Panc1 (cell line): ENCODE results near the gene TRIM33. TPM values are rescaled to one million over a fixed set of nuclear protein-coding genes. Genes with fewer than 3 reads are reported as not detected.

Source experiments
- ATAC-seq: fragments of 200-7000 bp; cut with Tn5 transposase; 2 replicates; pipeline ENCODE4 v1.9.1; 2020; ENCODE audit warnings: mild to moderate bottlenecking, moderate library complexity
- BruUV-seq: library from RNA; stranded (reverse); fragments of 400-500 nt; replicated peaks from 2 replicates; lab custom pipeline; 2021; lab: Mats Ljungman, UMichigan
- CTCF ChIA-PET: fragments of 300-600 bp; sonication (Branson Sonifier 250); formaldehyde crosslinking; loops from one replicate; lab custom pipeline; 2022; ENCODE audit warnings: antibody characterized with exemption; lab: Charles Lee
- POLR2A ChIA-PET: fragments of 300-600 bp; sonication (Branson Sonifier 250); formaldehyde crosslinking; loops from one replicate; lab custom pipeline; 2022; ENCODE audit warnings: antibody characterized with exemption; lab: Charles Lee
- DNase-seq: peaks from one replicate; pipeline ENCODE4 v3.0.0-alpha.2; 2010; ENCODE audit warnings: low read depth, low spot score
- H3K27ac ChIP-seq: 2 replicates; pipeline ENCODE4 v1.5.1; 2011; ENCODE audit warnings: mild to moderate bottlenecking, low read length, inconsistent platforms
- H3K27me3 ChIP-seq: fragments of 200-500 bp; sonication (Bioruptor generic); 2 replicates; pipeline ENCODE4 v1.6.0; 2014; ENCODE audit warnings: low read length, inconsistent platforms; ENCODE audit not compliant: control insufficient read depth, insufficient read depth
- H3K36me3 ChIP-seq: fragments of 200-500 bp; sonication (Bioruptor generic); 2 replicates; pipeline ENCODE4 v1.5.1; 2014; ENCODE audit warnings: inconsistent platforms, mild to moderate bottlenecking, low read length, moderate library complexity; ENCODE audit not compliant: control insufficient read depth, insufficient read depth
- H3K4me1 ChIP-seq: 2 replicates; pipeline ENCODE4 v1.5.1; 2011; ENCODE audit warnings: inconsistent platforms, mild to moderate bottlenecking, low read length, moderate library complexity; ENCODE audit not compliant: control insufficient read depth, insufficient read depth
- H3K4me3 ChIP-seq, 2 experiments: 2 replicates each; pipeline ENCODE4 v1.5.1; 2011 to 2012; ENCODE audit warnings: low read depth in 2 of 2, low read length in 2 of 2, mild to moderate bottlenecking in 2 of 2, inconsistent platforms in 1 of 2, moderate library complexity in 1 of 2
- H3K9me3 ChIP-seq: fragments of 200-500 bp; sonication (Bioruptor generic); 2 replicates; pipeline ENCODE4 v1.5.1; 2014; ENCODE audit warnings: low read depth, mild to moderate bottlenecking, inconsistent platforms, low read length, moderate library complexity; ENCODE audit not compliant: control insufficient read depth, insufficient read depth
- POLR2AphosphoS5 ChIP-seq: IDR thresholded peaks from 2 replicates; pipeline ENCODE4 v1.6.1; 2012; ENCODE audit warnings: mild to moderate bottlenecking, low read depth, low read length, moderate library complexity
- REST ChIP-seq, 2 experiments: IDR thresholded peaks; 2 replicates each; pipeline ENCODE4 v1.6.1; 2011 to 2012; ENCODE audit warnings: low read depth in 2 of 2, control low read depth in 1 of 2, low read length in 1 of 2, mild to moderate bottlenecking in 1 of 2, moderate library complexity in 1 of 2; ENCODE audit not compliant: insufficient read depth in 1 of 2
- SIN3A ChIP-seq: IDR thresholded peaks from 2 replicates; pipeline ENCODE4 v1.6.1; 2012; ENCODE audit warnings: low read depth, mild to moderate bottlenecking, low read length, moderate library complexity, borderline replicate concordance; ENCODE audit not compliant: insufficient read depth
- TCF7L2 ChIP-seq: IDR thresholded peaks from 2 replicates; pipeline ENCODE4 v1.6.1; 2011; ENCODE audit warnings: mild to moderate bottlenecking, low read depth, low read length, inconsistent platforms
- in situ Hi-C: cut with HindIII; loops from 2 replicates; pipeline ENCODE4 v1.10.0; 2016; ENCODE audit warnings: low sequenced_read_pairs, low pct_unique_long_range_greater_than_20kb
- intact Hi-C: fragments of 100-400 bp; cut with micrococcal nuclease; formaldehyde crosslinking; loops from one replicate; pipeline ENCODE4 v1.10.0; 2022; ENCODE audit not compliant: unreplicated experiment
- total RNA-seq: library from RNA; stranded (reverse); gene quantifications from one replicate; pipeline ENCODE4 v1.2.1, GENCODE V29; 2021; ENCODE audit not compliant: unreplicated experiment
- TF ChIP-seq, protein P1 (sequence below): fragments of 450-650 bp; IDR thresholded peaks from 2 replicates; pipeline ENCODE4 v1.5.1; 2017; ENCODE audit warnings: mild to moderate bottlenecking

Gene TRIM33
- total RNA-seq, 1 experiment from 2014 or later: 22.2 TPM

DNA sequence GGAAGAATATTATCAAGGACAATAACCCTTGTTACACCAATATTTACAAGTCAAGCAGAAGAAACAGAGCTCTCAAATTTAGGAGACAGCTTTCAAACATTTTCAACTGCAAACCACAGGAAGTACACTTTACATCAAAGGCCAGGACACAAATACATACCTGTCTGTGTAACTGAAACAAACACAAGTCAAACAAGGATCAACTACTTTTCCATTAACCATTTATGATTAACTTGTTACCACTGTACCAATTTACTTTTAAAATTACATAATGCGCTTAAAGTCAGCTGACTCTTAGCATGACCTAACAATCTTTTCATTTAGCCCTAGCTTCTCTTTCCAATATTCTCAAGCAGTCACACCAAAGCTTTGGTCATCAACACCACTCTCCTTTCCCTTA lies 43.5 kb downstream of the TRIM33 start:
- no peaks in the 10 kb centered on the region for H3K27me3 ChIP-seq
- in situ Hi-C loops: no loop called here
- peaks cover 2% of the 10 kb centered on the region; the same call in 1 of the 2 replicates for H3K4me1 ChIP-seq
- DNase-seq: no peak
- H3K4me3 ChIP-seq: no peak overlapping the region
- intact Hi-C loops: no loop called here
- no peak for ATAC-seq
- no peak for TF ChIP-seq POLR2AphosphoS5
- no TSS peak for BruUV-seq
- H3K27ac ChIP-seq: no peak overlapping the region
- no peaks in the 10 kb centered on the region; the same call in 1 of the 2 replicates for H3K36me3 ChIP-seq
- POLR2A ChIA-PET: no interaction called here
- no peaks in the 10 kb centered on the region for H3K9me3 ChIP-seq
- CTCF ChIA-PET: no interaction called here

DNA sequence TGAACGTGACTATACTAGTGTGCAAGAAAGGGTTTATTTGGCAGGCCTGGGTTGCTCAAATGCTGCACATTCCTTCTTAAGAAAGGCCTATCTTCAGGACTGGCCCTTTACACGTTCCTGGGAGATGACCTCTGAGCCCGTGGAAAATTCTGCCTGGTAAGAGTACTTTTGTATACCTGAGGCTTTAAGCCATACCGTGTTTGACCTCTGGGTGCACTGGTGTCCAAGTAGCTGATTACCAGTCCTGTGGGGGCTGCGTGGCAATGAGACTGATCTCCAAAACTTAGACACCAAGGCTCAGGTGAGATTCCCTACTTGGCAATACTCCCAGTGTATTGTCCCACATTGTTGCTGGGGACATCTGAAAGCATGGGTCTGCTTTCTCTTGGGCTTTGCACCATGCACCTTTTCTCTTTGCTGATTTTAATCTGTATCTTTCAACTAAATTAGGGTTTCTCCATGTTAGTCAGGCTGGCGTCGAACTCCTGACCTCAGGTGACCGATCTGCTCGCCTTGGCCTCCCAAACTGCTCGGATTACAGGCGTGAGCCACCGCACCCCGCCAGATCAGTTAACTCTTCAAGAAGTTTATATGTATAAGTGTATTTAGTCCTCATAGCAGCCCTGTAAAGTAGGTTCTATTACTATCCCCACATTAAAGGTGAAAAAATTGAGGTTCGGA lies 44.5 kb downstream of the TRIM33 start:
- no peak overlapping the region for H3K4me3 ChIP-seq
- CTCF ChIA-PET: no interaction called here
- H3K27me3 ChIP-seq: no peaks in the 10 kb centered on the region
- in situ Hi-C loops: no loop called here
- no peaks in the 10 kb centered on the region for H3K9me3 ChIP-seq
- DNase-seq: no peak
- intact Hi-C loops: no loop called here
- no TSS peak for BruUV-seq
- no peak for TF ChIP-seq TCF7L2
- TF ChIP-seq, protein P1, sequence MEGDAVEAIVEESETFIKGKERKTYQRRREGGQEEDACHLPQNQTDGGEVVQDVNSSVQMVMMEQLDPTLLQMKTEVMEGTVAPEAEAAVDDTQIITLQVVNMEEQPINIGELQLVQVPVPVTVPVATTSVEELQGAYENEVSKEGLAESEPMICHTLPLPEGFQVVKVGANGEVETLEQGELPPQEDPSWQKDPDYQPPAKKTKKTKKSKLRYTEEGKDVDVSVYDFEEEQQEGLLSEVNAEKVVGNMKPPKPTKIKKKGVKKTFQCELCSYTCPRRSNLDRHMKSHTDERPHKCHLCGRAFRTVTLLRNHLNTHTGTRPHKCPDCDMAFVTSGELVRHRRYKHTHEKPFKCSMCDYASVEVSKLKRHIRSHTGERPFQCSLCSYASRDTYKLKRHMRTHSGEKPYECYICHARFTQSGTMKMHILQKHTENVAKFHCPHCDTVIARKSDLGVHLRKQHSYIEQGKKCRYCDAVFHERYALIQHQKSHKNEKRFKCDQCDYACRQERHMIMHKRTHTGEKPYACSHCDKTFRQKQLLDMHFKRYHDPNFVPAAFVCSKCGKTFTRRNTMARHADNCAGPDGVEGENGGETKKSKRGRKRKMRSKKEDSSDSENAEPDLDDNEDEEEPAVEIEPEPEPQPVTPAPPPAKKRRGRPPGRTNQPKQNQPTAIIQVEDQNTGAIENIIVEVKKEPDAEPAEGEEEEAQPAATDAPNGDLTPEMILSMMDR: no peak
- TF ChIP-seq REST (IDR thresholded peaks at IDR 0.05; ENCODE audit: insufficient read depth in 1 of 2, low read depth in 2 of 2, low read length in 1 of 2): no peak
- no peak for TF ChIP-seq POLR2AphosphoS5
- no peak for TF ChIP-seq SIN3A
- no peak overlapping the region for H3K27ac ChIP-seq
- H3K36me3 ChIP-seq: no peaks in the 10 kb centered on the region; the same call in 1 of the 2 replicates
- no peak for ATAC-seq
- POLR2A ChIA-PET: no interaction called here
- H3K4me1 ChIP-seq: peaks cover 2% of the 10 kb centered on the region; the same call in 1 of the 2 replicates

DNA sequence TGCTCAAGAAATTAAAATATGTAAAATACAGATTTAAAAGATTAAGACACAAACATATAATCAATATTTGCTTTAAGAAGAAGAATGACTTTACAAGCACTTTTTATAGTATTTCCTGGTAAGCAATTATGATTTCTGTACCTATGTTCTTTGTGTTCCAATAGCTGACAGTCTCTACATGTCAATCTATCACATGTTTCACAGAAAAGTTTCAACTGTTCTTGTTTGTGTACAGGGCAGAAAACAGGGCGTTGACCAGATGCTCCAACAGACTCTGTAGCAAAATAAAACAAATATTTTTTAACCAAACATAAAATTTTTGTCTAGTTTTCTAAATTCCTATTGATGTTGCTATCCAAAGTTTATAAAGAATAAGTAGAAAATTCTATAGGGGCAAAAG lies 48.0 kb downstream of the TRIM33 start:
- ChIA-PET CTCF (no interaction called here), POLR2A (no interaction called here)
- intact Hi-C loops (no loop called here), in situ Hi-C loops (no loop called here)
- Histone ChIP-seq H3K27ac (no peak overlapping the region), H3K36me3 (no peaks in the 10 kb centered on the region; the same call in 1 of the 2 replicates), H3K9me3 (no peaks in the 10 kb centered on the region), H3K4me3 (no peak overlapping the region), H3K4me1 (0 out of 2 replicates have a peak, but pooled peaks cover 2% of the 10 kb centered on the region), H3K27me3 (no peaks in the 10 kb centered on the region)
- DNase-seq: no peak
- no peak for ATAC-seq
- TF ChIP-seq SIN3A: no peak
- no peak for TF ChIP-seq TCF7L2
- TF ChIP-seq, protein P1: no peak
- BruUV-seq: no TSS peak
